GM12874 (cell line): ENCODE measurements around the gene CMKLR1.

Experiments
- TF ChIP-seq, protein P1 (sequence below): IDR thresholded peaks from 2 replicates; pipeline ENCODE4 v1.5.1; 2011; ENCODE audit warnings: low read depth, mild to moderate bottlenecking, control low read depth, low read length, moderate library complexity; ENCODE audit not compliant: insufficient read depth

CMKLR1 gene

GRCh38 chr12:108305991-108306501 is 33.1 kb downstream of the CMKLR1 start:
- TF ChIP-seq, protein P1, sequence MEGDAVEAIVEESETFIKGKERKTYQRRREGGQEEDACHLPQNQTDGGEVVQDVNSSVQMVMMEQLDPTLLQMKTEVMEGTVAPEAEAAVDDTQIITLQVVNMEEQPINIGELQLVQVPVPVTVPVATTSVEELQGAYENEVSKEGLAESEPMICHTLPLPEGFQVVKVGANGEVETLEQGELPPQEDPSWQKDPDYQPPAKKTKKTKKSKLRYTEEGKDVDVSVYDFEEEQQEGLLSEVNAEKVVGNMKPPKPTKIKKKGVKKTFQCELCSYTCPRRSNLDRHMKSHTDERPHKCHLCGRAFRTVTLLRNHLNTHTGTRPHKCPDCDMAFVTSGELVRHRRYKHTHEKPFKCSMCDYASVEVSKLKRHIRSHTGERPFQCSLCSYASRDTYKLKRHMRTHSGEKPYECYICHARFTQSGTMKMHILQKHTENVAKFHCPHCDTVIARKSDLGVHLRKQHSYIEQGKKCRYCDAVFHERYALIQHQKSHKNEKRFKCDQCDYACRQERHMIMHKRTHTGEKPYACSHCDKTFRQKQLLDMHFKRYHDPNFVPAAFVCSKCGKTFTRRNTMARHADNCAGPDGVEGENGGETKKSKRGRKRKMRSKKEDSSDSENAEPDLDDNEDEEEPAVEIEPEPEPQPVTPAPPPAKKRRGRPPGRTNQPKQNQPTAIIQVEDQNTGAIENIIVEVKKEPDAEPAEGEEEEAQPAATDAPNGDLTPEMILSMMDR, result no peak

DNA sequence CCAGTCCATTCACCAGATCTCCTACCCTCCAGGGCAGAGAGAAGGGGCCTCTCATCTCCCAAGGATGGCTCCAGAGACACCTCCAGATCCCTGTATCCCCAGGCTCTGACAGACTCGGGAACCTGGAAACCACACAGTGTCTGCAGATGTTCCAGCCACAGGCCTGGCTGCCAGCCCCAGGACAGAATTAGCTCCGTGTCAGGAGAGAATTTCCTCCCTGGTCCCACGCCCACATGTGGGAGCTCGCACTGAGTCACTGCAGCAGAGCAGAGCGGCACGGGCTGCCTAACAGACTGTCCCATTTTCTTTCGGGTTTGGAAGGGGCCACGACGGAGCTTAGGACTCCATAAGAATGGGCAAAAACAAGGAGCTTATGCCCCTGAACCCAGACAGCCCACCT is 33.6 kb downstream of the CMKLR1 start:
- TF ChIP-seq, protein P1, result no peak

GRCh38 chr12:108304633-108305032 is 34.5 kb downstream of the CMKLR1 start:
- TF ChIP-seq, protein P1, result no peak

DNA sequence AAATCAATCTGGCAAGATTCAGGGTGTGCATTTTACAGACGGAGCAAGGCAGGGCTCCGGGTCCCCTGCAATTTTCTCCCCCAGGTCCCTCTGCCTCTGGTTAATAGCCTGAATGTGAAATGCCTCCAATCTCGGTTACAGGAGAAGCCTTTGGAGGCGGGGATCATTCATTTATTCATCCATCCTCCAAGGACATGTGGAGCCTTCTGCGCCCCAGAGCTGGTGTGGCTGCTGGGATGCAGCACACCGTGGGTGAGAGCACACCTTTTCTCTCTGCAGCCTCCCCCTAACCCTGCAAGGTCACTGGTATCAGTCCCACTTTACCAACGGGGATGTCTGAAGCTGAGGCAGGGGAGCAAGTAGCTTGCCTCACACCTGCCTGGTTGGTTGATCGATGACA is 35.4 kb downstream of the CMKLR1 start:
- TF ChIP-seq, protein P1, result no peak

- TF ChIP-seq, protein P1, result no peak
These were observed 36.5 kb downstream of the CMKLR1 start for GRCh38 chr12:108302403-108303311.

GRCh38 chr12:108302016-108302402 is 37.1 kb downstream of the CMKLR1 start:
- TF ChIP-seq, protein P1, result no peak

DNA sequence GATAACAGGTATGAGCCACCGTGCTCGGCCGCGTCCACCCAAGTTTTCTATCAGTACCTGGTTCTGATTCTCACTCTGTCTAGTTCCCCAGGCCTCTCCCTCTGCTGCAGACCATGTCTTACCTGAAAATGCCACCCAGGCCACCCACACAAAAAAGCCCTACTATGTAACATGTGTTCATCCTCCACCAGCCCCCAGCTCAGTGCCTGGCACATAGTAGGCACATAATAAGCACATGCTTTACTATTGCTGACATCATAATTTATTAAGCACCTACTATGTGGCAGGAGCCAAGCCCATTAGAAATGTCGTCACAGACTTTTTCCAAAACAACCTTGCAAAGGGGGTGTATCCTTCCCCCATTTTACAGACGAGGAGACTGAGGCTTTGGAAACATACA is 37.8 kb downstream of the CMKLR1 start:
- TF ChIP-seq, protein P1, result no peak
